Vagina (tissue), 2 donors: ENCODE data around the gene CCSER1. TPM values are rescaled to one million over a fixed set of nuclear protein-coding genes. Genes with fewer than 3 reads are reported as not detected.

ENCODE experiments used
- DNase-seq, 2 donors: peaks; one replicate each; pipeline ENCODE4 v3.0.0-alpha.2; 2017; ENCODE audit errors: extremely low spot score in 2 of 2
- H3K27ac ChIP-seq: fragments of 200-600 bp; sonication (generic); one replicate; pipeline ENCODE4 v1.5.1; 2019
- H3K27me3 ChIP-seq: fragments of 200-600 bp; sonication (generic); one replicate; pipeline ENCODE4 v1.5.1; 2019
- H3K36me3 ChIP-seq, 2 donors: fragments of 200-600 bp; sonication (generic); one replicate each; pipeline ENCODE4 v1.5.1; 2017 to 2019
- H3K4me1 ChIP-seq: fragments of 200-600 bp; sonication (generic); one replicate; pipeline ENCODE4 v1.5.1; 2019
- H3K4me3 ChIP-seq, 2 donors: fragments of 200-600 bp; sonication (generic); 1 replicate in 1 of 2; 2 replicates in 1 of 2; pipeline ENCODE4 v1.5.1; 2016 to 2019
- H3K9me3 ChIP-seq: fragments of 200-600 bp; sonication (generic); one replicate; pipeline ENCODE4 v1.5.1; 2019
- CTCF ChIP-seq, 3 experiments: fragments of 450-650 bp in 2 of 3; fragments of 200-600 bp in 1 of 3; sonication (generic) in 1 of 3; IDR thresholded peaks; one replicate each; pipeline ENCODE4 v1.5.1; 2017 to 2019; ENCODE audit warnings: antibody characterized with exemption in 3 of 3, mild to moderate bottlenecking in 2 of 3, moderate library complexity in 2 of 3
- POLR2A ChIP-seq, 2 donors: fragments of 450-650 bp; IDR thresholded peaks; one replicate each; pipeline ENCODE4 v1.6.1; 2017; ENCODE audit warnings: antibody characterized with exemption in 2 of 2, mild to moderate bottlenecking in 2 of 2, moderate library complexity in 2 of 2
- POLR2AphosphoS5 ChIP-seq, 2 donors: sonication (generic); formaldehyde crosslinking; IDR thresholded peaks; one replicate each; pipeline ENCODE4 v1.9.0; 2017; ENCODE audit warnings: antibody characterized with exemption in 2 of 2, mild to moderate bottlenecking in 2 of 2, low read depth in 1 of 2; ENCODE audit not compliant: insufficient read depth in 1 of 2
- intact Hi-C: fragments of 100-400 bp; cut with DNase I; formaldehyde crosslinking; loops from one replicate; pipeline ENCODE4 v1.15.1; 2023
- total RNA-seq: library from RNA; depleted of rRNA; stranded (reverse); fragments of >200 nt; gene quantifications from one replicate; pipeline ENCODE4 v1.2.3, GENCODE V29; 2016

Gene CCSER1
- total RNA-seq, 1 donor from 2014 or later, result 8.1 TPM

- Histone ChIP-seq H3K4me3 (no peak overlapping the region), H3K36me3 (no peaks in the 10 kb centered on the region), H3K4me1 (no peaks in the 10 kb centered on the region), H3K27ac (no peak overlapping the region), H3K9me3 (no peaks in the 10 kb centered on the region), H3K27me3 (no peaks in the 10 kb centered on the region)
- intact Hi-C loops, result no loop called here
- DNase-seq, result no peak
- TF ChIP-seq POLR2A (IDR thresholded peaks at IDR 0.05) (no peak), POLR2AphosphoS5 (IDR thresholded peaks at IDR 0.05; ENCODE audit: insufficient read depth in 1 of 2, low read depth in 1 of 2) (no peak), CTCF (IDR thresholded peaks at IDR 0.05) (no peak)
Measured at GRCh38 chr4:90958256-90958895, 831.2 kb downstream of the CCSER1 start.

GRCh38 chr4:90960433-90960832 is 833.2 kb downstream of the CCSER1 start:
- no peak for TF ChIP-seq POLR2AphosphoS5 (IDR thresholded peaks at IDR 0.05; ENCODE audit: insufficient read depth in 1 of 2, low read depth in 1 of 2)
- no peak for TF ChIP-seq POLR2A (IDR thresholded peaks at IDR 0.05)
- no peak for TF ChIP-seq CTCF (IDR thresholded peaks at IDR 0.05)

DNA sequence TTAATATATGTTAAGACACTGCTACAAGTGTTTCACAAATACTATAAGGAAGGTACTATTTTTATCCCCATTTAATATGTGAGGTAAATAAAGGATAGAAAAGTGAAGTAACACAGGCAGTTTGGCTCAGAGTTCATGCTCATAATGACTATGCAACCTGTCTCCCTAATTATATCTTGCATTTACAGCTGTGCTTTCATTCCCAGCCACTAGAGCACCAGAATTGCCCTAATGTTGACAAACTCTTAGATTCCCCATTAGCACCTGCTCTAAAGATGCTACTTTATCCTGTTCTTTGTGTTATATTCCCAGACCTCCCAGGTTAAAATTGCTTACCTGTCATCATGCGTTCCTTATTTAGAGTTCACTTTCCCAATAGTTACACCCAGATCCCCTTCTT is 833.6 kb downstream of the CCSER1 start:
- Histone ChIP-seq H3K27me3 (no peaks in the 10 kb centered on the region), H3K9me3 (no peaks in the 10 kb centered on the region), H3K4me1 (no peaks in the 10 kb centered on the region), H3K27ac (no peak overlapping the region), H3K4me3 (no peak overlapping the region), H3K36me3 (no peaks in the 10 kb centered on the region)
- no peak for TF ChIP-seq POLR2AphosphoS5 (IDR thresholded peaks at IDR 0.05; ENCODE audit: insufficient read depth in 1 of 2, low read depth in 1 of 2)
- TF ChIP-seq CTCF (IDR thresholded peaks at IDR 0.05), result no peak
- TF ChIP-seq POLR2A (IDR thresholded peaks at IDR 0.05), result no peak
- intact Hi-C loops, result no loop called here
- DNase-seq, result no peak

More at GRCh38 chr4:90960433-90960832, 833.2 kb downstream of the CCSER1 start:
- no peaks in the 10 kb centered on the region for H3K27me3 ChIP-seq
- no peaks in the 10 kb centered on the region for H3K9me3 ChIP-seq
- H3K4me3 ChIP-seq, result no peak overlapping the region
- H3K4me1 ChIP-seq, result no peaks in the 10 kb centered on the region
- H3K27ac ChIP-seq, result no peak overlapping the region
- no peak for DNase-seq
- intact Hi-C loops, result no loop called here
- no peaks in the 10 kb centered on the region for H3K36me3 ChIP-seq

DNA sequence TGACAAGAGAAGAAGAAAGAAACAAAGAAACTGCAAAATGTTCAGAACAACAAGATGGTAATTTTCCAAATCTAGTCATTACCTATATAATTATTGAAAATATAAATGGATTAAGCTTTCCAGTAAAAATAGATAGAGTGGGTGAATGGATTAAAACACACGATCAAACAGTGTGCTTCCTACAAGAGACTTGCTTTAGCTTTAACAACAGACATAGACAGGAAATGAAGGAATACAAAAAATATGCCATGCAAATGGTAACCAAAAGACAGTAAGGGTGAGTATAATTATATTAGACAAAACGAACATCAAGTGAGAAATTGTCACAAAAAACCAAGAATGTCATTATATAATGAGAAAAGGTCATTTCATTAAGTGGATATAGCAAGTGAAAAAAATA is 842.8 kb downstream of the CCSER1 start:
- no peak for DNase-seq
- Histone ChIP-seq H3K9me3 (no peaks in the 10 kb centered on the region), H3K27ac (no peak overlapping the region), H3K4me1 (no peaks in the 10 kb centered on the region), H3K4me3 (no peak overlapping the region), H3K36me3 (no peaks in the 10 kb centered on the region), H3K27me3 (no peaks in the 10 kb centered on the region)
- intact Hi-C loops, result no loop called here
- TF ChIP-seq CTCF (IDR thresholded peaks at IDR 0.05) (no peak), POLR2AphosphoS5 (IDR thresholded peaks at IDR 0.05; ENCODE audit: insufficient read depth in 1 of 2, low read depth in 1 of 2) (no peak), POLR2A (IDR thresholded peaks at IDR 0.05) (no peak)

DNA sequence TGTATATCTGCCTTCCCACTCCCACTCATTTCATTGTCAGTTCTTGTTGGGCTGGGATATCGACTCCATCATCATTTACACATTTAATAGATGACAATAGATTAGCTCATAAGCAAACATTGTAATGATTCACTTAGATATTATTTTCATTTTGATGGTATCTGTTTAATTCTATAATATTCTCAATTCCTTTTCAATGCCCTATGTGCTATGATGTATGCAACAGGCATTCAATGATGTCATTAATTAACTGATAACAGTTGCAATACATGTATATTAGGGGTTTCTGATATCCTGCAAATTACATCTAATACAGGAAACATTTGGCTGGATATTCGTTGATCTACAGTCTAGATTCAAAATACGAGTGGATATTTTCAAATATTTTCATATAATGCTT is 850.5 kb downstream of the CCSER1 start:
- intact Hi-C loops, result no loop called here

More for the DNA sequence above, 850.5 kb downstream of the CCSER1 start:
- no peaks in the 10 kb centered on the region for H3K9me3 ChIP-seq
- H3K4me1 ChIP-seq, result no peaks in the 10 kb centered on the region
- DNase-seq, result no peak
- H3K4me3 ChIP-seq, result no peak overlapping the region
- no peak for TF ChIP-seq CTCF (IDR thresholded peaks at IDR 0.05)
- TF ChIP-seq POLR2A (IDR thresholded peaks at IDR 0.05), result no peak
- TF ChIP-seq POLR2AphosphoS5 (IDR thresholded peaks at IDR 0.05; ENCODE audit: insufficient read depth in 1 of 2, low read depth in 1 of 2), result no peak
- H3K27me3 ChIP-seq, result no peaks in the 10 kb centered on the region
- H3K27ac ChIP-seq, result no peak overlapping the region
- no peaks in the 10 kb centered on the region for H3K36me3 ChIP-seq
